Left forelimb (tissue), 1 donor: Measurements from ENCODE around the gene TRABD.
"Not testable (repeated sequence)": the region's sequence is repeated elsewhere in the genome, so short reads cannot be mapped to it uniquely, and the experiment has no call there.

Experiments
- DNase-seq: peaks from one replicate; pipeline ENCODE4 v3.0.0-alpha.2; 2018; ENCODE audit warnings: low spot score

TRABD gene

GRCh38 chr22:50201191-50202129, 15.7 kb downstream of the TRABD start:
- DNase-seq, result no peak

GRCh38 chr22:50202130-50202666, 16.5 kb downstream of the TRABD start:
- DNase-seq, result no peak

- DNase-seq, result no peak
Observed at GRCh38 chr22:50203288-50203687, 17.6 kb downstream of the TRABD start.

- DNase-seq, result no peak
Observed at GRCh38 chr22:50204571-50204970, 18.9 kb downstream of the TRABD start.

GRCh38 chr22:50204998-50205397, 19.3 kb downstream of the TRABD start:
- not testable (repeated sequence) for DNase-seq

- no peak for DNase-seq
Observed at GRCh38 chr22:50205781-50206569, 20.3 kb downstream of the TRABD start.

- DNase-seq, result no peak
Observed at GRCh38 chr22:50206599-50206998, 20.9 kb downstream of the TRABD start.

GRCh38 chr22:50207383-50208140, 21.8 kb downstream of the TRABD start:
- no peak for DNase-seq

- no peak for DNase-seq
Observed at GRCh38 chr22:50208430-50208938, 22.8 kb downstream of the TRABD start.

- DNase-seq, result no peak
Observed at GRCh38 chr22:50208939-50209892, 23.5 kb downstream of the TRABD start.

- no peak for DNase-seq
Observed at GRCh38 chr22:50209893-50210292, 24.2 kb downstream of the TRABD start.

GRCh38 chr22:50210378-50211139, 24.8 kb downstream of the TRABD start:
- DNase-seq, result no peak

GRCh38 chr22:50211147-50211546, 25.4 kb downstream of the TRABD start:
- DNase-seq, result no peak

- DNase-seq, result no peak
Observed at GRCh38 chr22:50213263-50213662, 27.6 kb downstream of the TRABD start.

- no peak for DNase-seq
Observed at GRCh38 chr22:50215297-50216054, 29.8 kb downstream of the TRABD start.

GRCh38 chr22:50216055-50216683, 30.5 kb downstream of the TRABD start:
- no peak for DNase-seq

- DNase-seq, result no peak
Observed at GRCh38 chr22:50216684-50217520, 31.2 kb downstream of the TRABD start.
